ENCODE data around the gene ZC3H4. TPM values are rescaled to one million over a fixed set of nuclear protein-coding genes. Genes with fewer than 3 reads are reported as not detected.
"Not testable (repeated sequence)": the region's sequence is repeated elsewhere in the genome, so short reads cannot be mapped to it uniquely, and the experiment has no call there.

ZC3H4 gene
- total RNA-seq, 8 experiments from 2014 or later: 10.9 to 54.5 (median 22.8) TPM

GRCh38 chr19:47145639-47146486 is 32.3 kb upstream of the ZC3H4 start:
- no peak for ATAC-seq (replicated peaks in 6 of 8)
- Histone ChIP-seq H3K4me1 (replicated peaks in 1 of 2) (peaks cover 8% of the 10 kb centered on the region in 2 donors), H3K4me3 (no peak overlapping the region), H3K27ac (no peak overlapping the region)
- in situ Hi-C loops (cut with MboI; ENCODE audit: low pct_unique_long_range_greater_than_20kb in 2 of 9, low sequenced_read_pairs in 9 of 9, unreplicated experiment in 9 of 9): loop anchor here in 1 of 9 experiments (25.0 kb wide), 1 partner anchor 91 kb away; the partner anchor contains the start of gene BBC3
- 80 to 100% (median 100%) methylated on average over 1 to 5 of the region's 5 CpGs; no CpG with 5 or more reads in 1 of the 10 experiments for WGBS, 10 experiments

GRCh38 chr19:47144630-47145029 is 31.1 kb upstream of the ZC3H4 start:
- Histone ChIP-seq H3K27ac (no peak overlapping the region), H3K4me1 (replicated peaks in 1 of 2) (peaks cover 6 to 8% of the 10 kb centered on the region in 2 donors), H3K4me3 (no peak overlapping the region)
- WGBS, 10 experiments: 80 to 100% (median 95%) methylated on average over 1 to 4 of the region's 13 CpGs; no CpG with 5 or more reads in 4 of the 10 experiments
- no peak for ATAC-seq (replicated peaks in 6 of 8)
- in situ Hi-C loops (cut with MboI; ENCODE audit: low pct_unique_long_range_greater_than_20kb in 2 of 9, low sequenced_read_pairs in 9 of 9, unreplicated experiment in 9 of 9): loop anchor here in 1 of 9 experiments (25.0 kb wide), 1 partner anchor 93 kb away; the partner anchor contains the start of gene BBC3

DNA sequence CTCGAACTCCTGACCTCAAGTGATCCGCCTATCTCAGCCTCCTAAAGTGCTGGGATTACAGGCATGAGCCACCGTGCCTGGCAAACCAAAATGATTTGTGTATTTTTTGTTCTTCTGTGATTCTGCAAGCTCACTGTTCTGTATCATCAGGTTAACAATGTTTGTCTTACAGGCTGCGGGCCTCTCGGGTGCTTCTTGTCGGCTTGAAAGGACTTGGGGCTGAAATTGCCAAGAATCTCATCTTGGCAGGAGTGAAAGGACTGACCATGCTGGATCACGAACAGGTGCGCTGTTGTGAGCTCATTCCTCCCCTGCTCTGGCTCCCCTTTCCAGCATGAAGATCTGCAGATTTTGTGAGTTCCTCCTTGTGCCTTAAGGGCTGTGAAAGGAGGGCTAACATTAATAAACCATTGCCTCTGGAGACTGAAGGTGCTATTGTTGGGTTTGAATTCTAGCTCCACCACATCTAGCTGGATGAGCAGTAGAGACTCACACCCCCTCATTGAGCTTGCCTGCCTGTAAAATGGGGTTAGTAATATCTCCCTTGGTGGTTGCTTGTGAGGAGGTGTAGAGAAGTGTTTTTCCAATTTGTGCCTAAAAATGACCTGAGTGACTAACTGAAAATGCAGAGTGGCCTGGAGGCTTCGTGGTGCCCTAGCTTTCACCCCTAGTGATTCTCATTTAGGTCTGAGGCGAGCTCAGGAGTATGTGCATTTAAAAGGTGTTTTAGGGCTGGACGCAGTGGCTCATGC is 29.9 kb upstream of the ZC3H4 start:
- H3K4me1 ChIP-seq (replicated peaks in 1 of 2): peaks cover 6 to 8% of the 10 kb centered on the region in 2 donors
- H3K27ac ChIP-seq: no peak overlapping the region
- in situ Hi-C loops (cut with MboI; ENCODE audit: low pct_unique_long_range_greater_than_20kb in 2 of 9, low sequenced_read_pairs in 9 of 9, unreplicated experiment in 9 of 9): loop anchor here in 1 of 9 experiments (25.0 kb wide), 1 partner anchor 94 kb away; the partner anchor contains the start of gene BBC3
- WGBS, 10 experiments: 50 to 98% (median 97%) methylated on average over 1 to 10 of the region's 11 CpGs; no CpG with 5 or more reads in 3 of the 10 experiments
- H3K4me3 ChIP-seq: no peak overlapping the region
- peak in 1 of 8 experiments; percentile 51 for ATAC-seq (replicated peaks in 6 of 8)

- in situ Hi-C loops (cut with MboI; ENCODE audit: low pct_unique_long_range_greater_than_20kb in 2 of 9, low sequenced_read_pairs in 9 of 9, unreplicated experiment in 9 of 9): loop anchor here in 1 of 9 experiments (25.0 kb wide), 1 partner anchor 95 kb away; the partner anchor contains the start of gene BBC3
- WGBS, 10 experiments: 71 to 100% (median 95%) methylated on average over 1 to 5 of the region's 5 CpGs
- H3K27ac ChIP-seq: no peak overlapping the region
- H3K4me3 ChIP-seq: no peak overlapping the region
- ATAC-seq (replicated peaks in 6 of 8): no peak
- H3K4me1 ChIP-seq (replicated peaks in 1 of 2): peaks cover 6 to 8% of the 10 kb centered on the region in 2 donors
Observed at GRCh38 chr19:47142779-47143178, 29.2 kb upstream of the ZC3H4 start.

- Histone ChIP-seq H3K4me3 (no peak overlapping the region), H3K27ac (no peak overlapping the region), H3K4me1 (replicated peaks in 1 of 2) (peaks cover 6 to 8% of the 10 kb centered on the region in 2 donors)
- in situ Hi-C loops (cut with MboI; ENCODE audit: low pct_unique_long_range_greater_than_20kb in 2 of 9, low sequenced_read_pairs in 9 of 9, unreplicated experiment in 9 of 9): loop anchor here in 1 of 9 experiments (25.0 kb wide), 1 partner anchor 96 kb away; the partner anchor contains the start of gene BBC3
- ATAC-seq (replicated peaks in 6 of 8): no peak
Observed at GRCh38 chr19:47141695-47142094, 28.1 kb upstream of the ZC3H4 start.

DNA sequence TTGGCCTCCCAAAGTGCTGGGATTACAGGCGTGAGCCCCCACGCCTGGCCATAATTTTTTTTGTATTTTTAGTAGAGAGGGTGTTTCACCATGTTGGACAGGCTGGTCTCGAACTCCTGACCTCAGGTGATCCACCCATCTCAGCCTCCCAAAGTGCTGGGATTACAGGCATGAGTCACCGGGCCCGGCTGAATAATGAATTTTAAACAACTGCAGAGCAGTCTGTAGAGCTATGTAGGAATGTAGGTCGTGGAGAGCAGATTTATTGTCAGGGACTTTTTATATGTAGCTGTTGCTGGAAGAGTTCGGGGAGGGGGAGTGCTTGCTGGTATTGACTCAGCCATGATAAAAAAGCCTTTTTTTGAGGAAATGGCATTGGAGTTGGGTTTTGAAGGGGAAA is 27.7 kb upstream of the ZC3H4 start:
- not testable (repeated sequence) for H3K4me3 ChIP-seq; H3K4me1 ChIP-seq (replicated peaks in 1 of 2)
- in situ Hi-C loops (cut with MboI; ENCODE audit: low pct_unique_long_range_greater_than_20kb in 2 of 9, low sequenced_read_pairs in 9 of 9, unreplicated experiment in 9 of 9): loop anchor here in 1 of 9 experiments (25.0 kb wide), 1 partner anchor 96 kb away; the partner anchor contains the start of gene BBC3
- peak; percentile 96 to 99 (median 99) for ATAC-seq (replicated peaks in 6 of 8)
- H3K27ac ChIP-seq: peak overlapping the region in 1 of 2 donors; percentile 14
- 8 to 68% (median 28%) methylated on average over 2 to 5 of the region's 7 CpGs; no CpG with 5 or more reads in 3 of the 10 experiments for WGBS, 10 experiments

DNA sequence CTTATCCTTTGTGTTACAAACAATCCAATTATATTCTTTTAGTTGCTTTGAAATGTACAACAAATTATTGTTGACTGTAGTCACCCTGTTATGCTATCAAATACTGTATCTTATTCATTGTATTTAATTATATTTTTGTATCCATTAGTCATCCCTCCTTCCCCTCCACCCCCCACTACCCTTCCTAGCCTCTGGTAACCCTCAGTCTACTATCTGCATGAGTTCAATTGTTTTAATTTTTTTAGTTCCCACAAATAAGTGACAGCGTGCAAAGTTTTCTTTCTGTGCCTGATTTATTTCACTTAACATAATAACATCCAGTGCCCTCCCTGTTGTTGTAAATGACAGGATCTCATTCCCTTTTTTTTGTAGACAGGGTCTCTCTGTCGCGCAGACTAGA is 21.6 kb upstream of the ZC3H4 start:
- Histone ChIP-seq H3K4me3 (no peak overlapping the region), H3K27ac (peak overlapping the region in 1 of 2 donors; percentile 10), H3K4me1 (replicated peaks in 1 of 2) (peaks cover 15 to 19% of the 10 kb centered on the region in 2 donors)
- 14 to 100% (median 86%) methylated on average over 1 to 3 of the region's 3 CpGs for WGBS, 10 experiments
- in situ Hi-C loops (cut with MboI; ENCODE audit: low pct_unique_long_range_greater_than_20kb in 2 of 9, low sequenced_read_pairs in 9 of 9, unreplicated experiment in 9 of 9): loop anchor here in 1 of 9 experiments (25.0 kb wide), 1 partner anchor 102 kb away; the partner anchor contains the start of gene BBC3
- ATAC-seq (replicated peaks in 6 of 8): no peak

DNA sequence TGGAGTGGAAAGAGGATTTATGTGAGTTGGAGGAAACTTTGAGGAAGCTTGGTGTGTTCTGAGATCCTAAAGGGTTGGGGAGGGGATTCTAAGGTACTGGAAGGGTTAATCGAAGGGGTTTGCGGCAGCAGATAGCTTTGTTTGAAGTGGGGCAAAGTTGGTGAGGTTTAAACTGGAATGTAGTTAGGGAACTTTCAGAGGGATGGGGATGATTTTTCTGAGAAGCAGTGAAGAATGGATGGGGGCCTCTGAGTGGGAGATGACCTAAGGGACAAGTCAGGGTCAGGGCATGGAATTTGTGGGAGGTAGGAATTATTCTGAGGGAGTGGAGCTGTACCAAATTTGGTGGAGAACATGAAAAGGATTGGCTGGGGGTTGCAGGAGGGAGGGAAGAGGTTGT is 21.0 kb upstream of the ZC3H4 start:
- in situ Hi-C loops (cut with MboI; ENCODE audit: low pct_unique_long_range_greater_than_20kb in 2 of 9, low sequenced_read_pairs in 9 of 9, unreplicated experiment in 9 of 9): loop anchor here in 1 of 9 experiments (25.0 kb wide), 1 partner anchor 103 kb away; the partner anchor contains the start of gene BBC3
- ATAC-seq (replicated peaks in 6 of 8): no peak
- Histone ChIP-seq H3K4me1 (replicated peaks in 1 of 2) (peaks cover 15 to 19% of the 10 kb centered on the region in 2 donors), H3K4me3 (no peak overlapping the region), H3K27ac (no peak overlapping the region)
- 40 to 92% (median 72%) methylated on average over 1 to 2 of the region's 2 CpGs; no CpG with 5 or more reads in 3 of the 10 experiments for WGBS, 10 experiments

- in situ Hi-C loops (cut with MboI; ENCODE audit: low pct_unique_long_range_greater_than_20kb in 2 of 9, low sequenced_read_pairs in 9 of 9, unreplicated experiment in 9 of 9): loop anchor here in 1 of 9 experiments (25.0 kb wide), 1 partner anchor 104 kb away; the partner anchor contains the start of gene BBC3
- H3K4me3 ChIP-seq: peak overlapping the region in 1 of 5 donors; percentile 76
- no peak overlapping the region for H3K27ac ChIP-seq
- 87 to 100% (median 96%) methylated on average over 1 to 11 of the region's 11 CpGs; no CpG with 5 or more reads in 5 of the 10 experiments for WGBS, 10 experiments
- ATAC-seq (replicated peaks in 6 of 8): no peak
- peaks cover 15 to 19% of the 10 kb centered on the region in 2 donors for H3K4me1 ChIP-seq (replicated peaks in 1 of 2)
Observed at GRCh38 chr19:47133021-47133471, 19.5 kb upstream of the ZC3H4 start.

DNA sequence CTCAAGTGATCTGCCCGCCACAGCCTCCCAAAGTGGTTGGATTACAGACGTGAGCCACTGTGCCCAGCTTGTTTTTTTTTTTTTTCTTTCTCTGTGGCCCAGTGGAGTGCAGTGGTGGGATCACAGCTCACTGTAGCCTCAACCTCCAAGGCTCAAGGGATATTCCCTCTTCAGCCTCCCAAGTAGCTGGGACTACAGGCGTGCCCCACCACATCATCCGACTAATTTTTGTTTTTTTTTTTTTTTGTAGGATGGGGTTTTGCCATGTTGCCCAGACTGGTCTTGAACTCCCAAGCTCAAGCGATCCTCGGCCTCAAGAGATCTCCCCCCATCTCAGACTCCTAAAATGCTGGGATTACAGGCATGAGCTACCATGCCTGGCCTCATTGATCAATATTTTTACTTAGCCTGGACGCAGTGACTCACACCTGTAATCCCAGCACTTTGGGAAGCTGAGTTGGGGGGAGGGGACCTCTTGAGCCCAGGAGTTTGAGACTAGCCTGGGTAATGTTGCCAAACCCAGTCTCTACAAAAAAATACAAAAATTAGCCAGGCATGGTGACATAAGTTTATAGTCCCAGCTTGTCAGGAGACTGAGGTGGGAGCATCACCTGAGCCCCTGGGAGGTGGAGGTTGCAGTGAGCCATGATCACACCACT is 18.7 kb upstream of the ZC3H4 start:
- in situ Hi-C loops (cut with MboI; ENCODE audit: low pct_unique_long_range_greater_than_20kb in 2 of 9, low sequenced_read_pairs in 9 of 9, unreplicated experiment in 9 of 9): loop anchor here in 1 of 9 experiments (25.0 kb wide), 1 partner anchor 105 kb away; the partner anchor contains the start of gene BBC3
- H3K4me3 ChIP-seq: peak overlapping the region; percentile 48 to 92 (median 79)
- peak overlapping the region in 1 of 2 donors; percentile 92 for H3K27ac ChIP-seq
- WGBS, 10 experiments: 51 to 100% (median 98%) methylated on average over 1 to 6 of the region's 7 CpGs; no CpG with 5 or more reads in 2 of the 10 experiments
- H3K4me1 ChIP-seq (replicated peaks in 1 of 2): peaks cover 15 to 19% of the 10 kb centered on the region in 2 donors
- no peak for ATAC-seq (replicated peaks in 6 of 8)

DNA sequence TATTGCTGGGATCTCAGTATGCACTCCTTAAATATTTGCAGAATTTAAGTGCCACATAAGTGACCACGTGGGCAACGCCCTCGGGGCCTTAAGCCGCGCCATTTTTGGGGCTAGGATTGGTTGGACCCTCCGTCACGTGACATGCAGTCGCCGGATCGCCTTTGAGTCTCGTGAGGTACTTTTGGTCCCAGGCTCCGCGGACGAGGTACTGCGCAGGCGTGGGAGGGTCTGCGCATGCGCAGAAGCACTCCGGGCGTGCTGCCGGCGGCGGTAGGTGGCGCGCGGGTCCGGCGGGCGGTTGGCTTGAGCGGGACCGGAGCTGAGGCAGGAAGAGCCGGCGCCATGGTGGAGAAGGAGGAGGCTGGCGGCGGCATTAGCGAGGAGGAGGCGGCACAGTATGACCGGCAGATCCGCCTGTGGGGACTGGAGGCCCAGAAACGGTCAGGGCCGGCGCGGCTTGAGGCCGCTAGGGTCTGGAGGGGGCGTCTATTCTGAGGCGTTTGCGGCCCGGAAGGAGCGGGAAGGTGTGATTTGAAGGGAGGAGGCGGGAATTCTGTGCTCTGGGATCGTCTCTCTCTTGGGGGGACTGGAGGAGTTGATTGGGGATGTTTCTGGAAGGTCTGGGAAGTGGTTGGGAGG is 17.1 kb upstream of the ZC3H4 start, which contains the start of gene SAE1:
SAE1 (plus strand) TSS at position 247 of the 639 bp plus-strand sequence; CDS start at position 343, 96 bp downstream.
- Histone ChIP-seq H3K27ac (peak within 1 kb of the TSS; percentile 72 to 92), H3K4me1 (replicated peaks in 1 of 2) (peaks cover 15 to 19% of the 10 kb centered on the region in 2 donors), H3K4me3 (peak within 1 kb of the TSS; percentile 48 to 92 (median 79))
- ATAC-seq (replicated peaks in 6 of 8): peak; percentile 82 to 92 (median 89)
- 0 to 2% (median 0%) methylated on average over 3 to 23 of the region's 51 CpGs; no CpG with 5 or more reads in 3 of the 10 experiments for WGBS, 10 experiments
- in situ Hi-C loops (cut with MboI; ENCODE audit: low pct_unique_long_range_greater_than_20kb in 2 of 9, low sequenced_read_pairs in 9 of 9, unreplicated experiment in 9 of 9): loop anchor here in 1 of 9 experiments (25.0 kb wide), 1 partner anchor 107 kb away; the partner anchor contains the start of gene BBC3

All from motor neuron (in vitro differentiated cells).